Nucleus accumbens (tissue), 56 donors: ENCODE data around the gene OLFM4.
A peak's percentile ranks its signal among the peaks of the same experiment; 100 is the strongest.

ENCODE experiments used
- DNase-seq, 56 donors: peaks; one replicate each; lab custom pipeline; 2025; lab: John Stamatoyannopoulos, UW

Gene OLFM4

DNA sequence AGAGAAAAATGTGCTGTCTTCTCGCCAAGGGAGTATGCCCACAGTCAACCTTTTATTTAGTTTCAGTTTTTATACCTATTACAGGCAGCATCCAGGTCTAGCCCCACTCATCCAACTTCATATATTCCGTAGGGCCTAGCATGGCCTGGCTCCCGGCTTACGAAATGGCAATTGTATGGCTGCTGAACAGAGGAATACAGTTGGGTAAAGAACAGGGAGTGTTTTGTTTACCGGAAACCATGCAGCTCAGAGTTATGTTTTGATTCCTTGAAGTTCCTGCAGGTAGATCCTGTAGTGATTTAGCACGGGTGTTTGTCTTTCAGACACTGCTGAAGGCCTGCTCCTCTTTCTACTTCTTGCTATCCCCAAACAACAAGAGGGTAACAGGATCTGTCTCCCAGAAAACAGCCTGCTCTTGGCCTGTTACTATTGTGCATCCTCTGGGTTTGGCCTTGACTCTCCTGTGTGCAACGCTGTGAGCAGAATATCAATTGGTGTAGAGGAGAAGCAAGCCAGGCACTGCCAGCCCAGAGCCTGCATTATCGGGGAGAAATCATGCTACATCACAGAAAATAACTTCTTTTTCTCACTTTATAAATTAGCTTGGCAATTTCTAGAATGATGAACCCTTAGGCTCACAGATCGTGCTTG lies 32.4 kb downstream of the OLFM4 start:
- DNase-seq: peak in 14 of 56 donors; percentile 3 to 19 (median 15)

DNA sequence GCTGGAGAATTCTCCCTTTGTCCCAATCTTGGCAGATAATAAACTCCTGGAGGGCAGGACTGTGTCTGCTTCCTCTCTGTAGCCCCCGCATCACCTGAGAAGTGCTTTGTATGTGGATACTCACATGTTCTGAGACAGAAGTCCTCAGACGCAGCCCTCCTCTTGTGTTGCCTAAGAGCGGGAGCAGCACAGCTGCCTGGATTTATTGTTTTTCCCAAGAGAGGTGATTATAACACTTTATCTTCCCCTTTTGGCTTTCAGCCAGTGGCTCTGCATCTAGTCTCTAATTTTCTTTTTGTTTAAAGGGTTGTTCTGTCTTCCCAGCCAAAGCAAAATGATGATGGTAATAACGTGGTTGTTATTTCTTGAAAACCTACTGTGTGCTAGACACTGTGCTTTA lies 36.1 kb downstream of the OLFM4 start:
- DNase-seq: no peak

DNA sequence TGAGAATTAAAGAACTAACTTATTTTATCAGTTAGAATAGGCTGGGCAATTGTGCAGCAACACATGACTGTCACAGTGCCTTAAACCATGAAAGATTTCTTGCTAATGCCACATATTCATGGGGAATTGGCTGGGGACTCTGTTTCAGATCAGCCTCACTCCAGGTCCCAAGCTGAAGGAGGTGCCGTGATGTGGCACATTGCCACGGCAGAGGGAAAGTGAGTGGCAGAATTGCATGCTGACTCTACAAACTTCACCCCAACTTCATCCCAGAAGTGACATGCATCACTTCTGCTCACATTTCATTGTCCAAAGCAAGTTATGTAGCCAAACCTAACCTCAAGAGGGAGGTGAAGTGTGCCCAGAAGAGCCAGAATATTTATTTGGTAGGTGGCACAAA lies 37.8 kb downstream of the OLFM4 start:
- DNase-seq: no peak

DNA sequence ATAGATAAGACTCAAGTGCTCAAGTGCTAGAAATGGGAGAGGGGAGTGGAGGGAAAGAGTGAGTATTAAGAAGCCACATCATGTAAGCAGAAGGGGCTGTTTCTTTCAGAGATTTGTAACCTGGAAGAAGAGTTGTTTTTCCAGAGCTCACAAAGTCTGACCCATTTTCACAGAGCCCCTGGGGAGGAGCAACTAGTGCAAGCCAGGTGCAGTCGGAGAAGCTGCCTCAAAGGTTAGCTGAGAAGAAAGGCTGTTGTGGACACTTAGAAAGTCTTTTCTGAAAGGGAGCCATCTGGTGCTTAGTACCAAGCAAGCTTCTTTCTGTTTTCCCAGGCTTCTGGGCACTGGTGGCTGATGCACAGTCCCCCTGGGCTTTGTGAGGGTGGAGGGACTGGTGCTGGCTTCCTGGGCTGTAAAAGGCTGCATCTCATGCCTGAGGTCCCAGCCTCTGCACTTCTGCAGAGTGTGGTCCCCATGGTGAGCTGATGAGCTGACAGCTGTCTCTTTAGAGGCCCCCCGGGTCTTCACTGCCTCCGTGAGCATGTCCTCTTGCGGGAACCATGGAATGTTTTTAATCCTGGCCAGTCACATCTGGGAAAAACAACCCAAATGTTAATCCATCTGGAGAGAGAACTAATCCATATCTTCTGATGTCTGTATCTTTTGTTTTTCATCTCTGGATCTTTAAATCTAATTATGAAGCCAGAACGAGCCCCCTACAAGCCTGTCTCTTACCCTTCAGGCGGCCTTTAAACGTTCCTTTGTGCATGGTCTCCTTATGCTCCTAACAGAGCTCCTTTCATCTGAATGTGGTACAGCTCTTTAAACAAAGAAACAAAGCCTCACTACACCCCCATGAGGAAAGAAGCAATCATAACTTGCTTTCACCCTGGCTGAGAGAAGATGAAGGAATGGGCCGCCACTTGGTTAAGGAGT lies 40.2 kb downstream of the OLFM4 start:
- peak in 11 of 56 donors; percentile 7 to 43 (median 12) for DNase-seq

DNA sequence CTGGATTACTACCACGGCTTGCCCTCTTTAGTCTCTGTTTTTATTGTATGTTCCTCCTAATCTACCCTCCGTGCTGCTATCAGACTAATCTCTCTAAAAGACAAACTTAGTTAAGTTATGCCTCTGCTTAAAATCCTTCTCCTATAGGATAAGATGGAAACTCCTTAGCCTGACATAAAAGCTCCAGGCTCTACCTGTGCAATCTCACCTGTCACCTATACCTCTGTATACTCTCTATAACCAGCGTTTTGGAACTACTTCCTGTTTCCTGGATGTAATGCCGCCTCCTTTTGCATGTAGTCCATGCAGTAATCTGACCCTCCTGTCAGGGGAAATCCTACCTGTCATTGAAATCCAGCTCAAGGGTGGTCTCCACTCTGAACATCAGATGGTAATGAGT lies 41.2 kb downstream of the OLFM4 start:
- no peak for DNase-seq

DNA sequence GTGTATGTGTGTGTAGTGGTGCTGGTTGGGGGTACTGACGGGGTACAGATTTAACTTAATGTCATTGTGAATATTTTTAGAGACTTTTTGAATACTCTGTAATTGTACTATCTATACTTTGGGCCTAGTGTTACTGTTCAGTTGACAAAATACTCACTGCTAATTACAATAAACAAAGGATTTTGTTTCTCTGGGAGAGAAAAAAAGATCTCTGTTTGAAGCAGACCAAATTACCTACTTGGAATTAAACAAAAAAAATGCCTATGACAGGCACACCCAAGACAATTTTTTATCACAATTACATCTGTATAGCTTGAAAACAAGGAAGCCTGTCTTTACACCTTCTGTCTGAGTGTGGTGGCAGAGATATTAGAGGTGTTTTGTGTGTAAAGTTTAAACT lies 45.1 kb downstream of the OLFM4 start:
- no peak for DNase-seq

DNA sequence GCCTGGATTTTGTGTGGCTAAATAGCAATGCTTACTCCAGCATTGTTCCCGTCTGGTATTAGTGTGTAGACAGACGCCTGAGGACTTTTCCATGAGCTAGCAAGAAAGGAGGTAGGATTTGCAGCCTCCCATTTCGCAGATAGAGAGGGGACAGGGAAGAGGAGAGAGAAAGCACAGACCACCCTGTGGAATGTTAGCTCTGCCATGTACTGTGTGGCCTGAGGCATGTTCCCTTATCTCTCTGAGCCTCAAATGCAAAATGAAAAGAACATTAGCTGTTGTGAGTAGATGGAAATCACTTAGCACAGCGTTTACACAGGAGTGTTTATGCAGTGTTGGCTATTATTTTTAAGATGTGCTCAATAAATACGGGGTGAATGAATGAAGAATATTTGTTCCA lies 45.5 kb downstream of the OLFM4 start:
- DNase-seq: no peak

DNA sequence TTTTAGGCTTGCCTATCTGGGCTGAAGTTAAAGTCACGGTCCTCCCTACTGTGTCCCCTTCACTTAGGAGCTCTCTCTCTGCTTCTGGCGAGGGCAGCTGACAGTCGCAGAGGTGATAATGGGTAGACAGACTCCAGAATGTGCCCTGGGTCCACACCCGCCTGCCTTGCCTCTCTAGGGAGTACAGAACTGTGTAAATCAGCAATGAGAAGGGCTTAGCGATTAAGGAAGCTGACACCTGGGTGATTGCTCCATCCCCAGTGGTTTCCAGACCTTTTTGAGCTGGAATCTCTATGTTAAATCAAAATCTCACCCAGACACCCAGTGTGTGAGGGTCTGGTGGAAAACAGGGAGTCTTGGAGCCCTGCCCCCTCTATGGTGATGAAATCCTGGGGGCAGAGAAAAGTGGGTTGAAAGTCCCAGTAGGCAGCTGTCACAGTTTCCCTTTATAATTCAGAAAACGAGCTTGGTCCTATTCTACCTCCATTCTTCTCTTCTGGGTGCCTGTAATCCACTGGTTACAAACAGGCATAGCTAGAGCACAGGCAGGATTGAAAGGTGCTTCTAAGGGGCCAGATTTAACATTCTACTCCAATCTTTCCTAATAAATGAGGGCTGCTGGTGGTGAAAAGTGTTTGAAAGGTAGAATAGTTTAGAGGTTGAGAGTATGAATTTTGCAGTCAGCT lies 46.9 kb downstream of the OLFM4 start:
- no peak for DNase-seq

DNA sequence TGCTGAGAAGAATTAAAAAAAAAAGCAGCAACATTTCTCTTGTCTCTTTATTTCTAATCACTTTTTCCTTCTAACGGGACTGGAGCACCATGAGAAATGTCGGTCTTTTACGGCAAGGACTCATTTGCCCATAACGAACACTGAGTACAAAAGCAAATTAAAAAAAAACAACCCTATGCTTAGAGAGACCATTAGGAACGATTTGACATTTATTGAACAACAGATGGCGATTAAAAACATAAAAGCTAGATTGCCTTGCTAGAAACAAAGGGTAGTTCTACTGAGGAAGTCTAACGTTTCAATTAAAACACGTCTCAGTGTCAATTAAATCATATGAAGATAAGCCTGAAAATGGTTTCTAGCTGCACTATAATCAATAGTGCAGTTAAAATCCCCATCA lies 51.1 kb downstream of the OLFM4 start:
- DNase-seq: no peak

DNA sequence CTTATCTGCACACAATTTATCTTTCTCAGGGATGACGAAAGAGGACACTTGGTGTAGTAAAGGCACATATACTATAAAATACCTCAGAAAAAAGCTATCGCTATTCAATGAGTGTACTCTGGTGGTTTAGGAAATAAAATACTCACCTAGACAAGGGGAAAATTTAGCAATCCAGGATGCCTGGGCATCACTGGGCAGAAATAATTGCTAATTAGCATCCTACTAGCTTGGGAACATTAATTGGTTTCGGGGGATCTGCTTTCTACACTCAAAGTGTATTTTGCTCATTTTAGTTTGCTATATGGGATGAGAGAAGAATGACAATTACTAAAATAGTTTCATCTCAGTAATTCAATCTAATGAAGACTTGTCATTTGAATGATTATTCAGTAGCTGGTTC lies 60.3 kb downstream of the OLFM4 start:
- no peak for DNase-seq

DNA sequence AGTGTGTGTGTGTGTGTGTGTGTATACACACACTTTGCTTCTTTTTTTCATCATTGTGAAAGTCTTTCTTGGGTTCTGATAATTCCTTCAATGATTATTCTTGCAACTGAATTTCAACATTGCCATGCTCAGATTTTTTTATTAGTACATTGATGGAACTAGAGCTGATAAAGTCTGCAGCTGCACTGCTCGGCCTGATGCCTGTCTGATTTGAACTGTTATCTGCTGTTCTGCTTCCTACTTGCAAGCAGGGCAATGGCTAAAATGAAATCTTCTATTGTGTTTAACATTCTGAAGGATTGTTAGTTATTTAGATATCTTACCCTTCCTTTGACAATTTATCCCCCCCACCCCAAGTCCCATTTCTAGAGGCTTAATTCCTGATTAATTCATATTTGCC lies 61.3 kb downstream of the OLFM4 start:
- no peak for DNase-seq

DNA sequence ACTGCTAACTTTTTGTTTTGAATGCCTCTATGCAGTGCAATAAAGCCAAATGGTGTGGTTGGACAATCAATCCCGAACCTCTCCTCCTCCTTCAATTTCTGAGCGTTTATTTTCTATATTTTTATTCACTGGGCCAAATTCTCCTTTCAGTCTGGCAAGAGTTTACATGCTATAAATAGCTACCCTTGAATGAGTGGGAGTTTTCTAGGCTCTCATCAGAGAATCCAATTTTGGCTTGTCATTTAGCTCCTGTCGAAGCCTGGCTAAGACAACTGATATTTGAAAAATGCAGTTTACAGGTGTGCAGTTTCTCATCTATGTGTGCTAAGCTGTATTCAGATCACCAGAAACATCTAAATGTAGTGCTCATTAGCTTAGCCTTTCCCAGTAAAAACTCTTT lies 61.8 kb downstream of the OLFM4 start:
- no peak for DNase-seq

DNA sequence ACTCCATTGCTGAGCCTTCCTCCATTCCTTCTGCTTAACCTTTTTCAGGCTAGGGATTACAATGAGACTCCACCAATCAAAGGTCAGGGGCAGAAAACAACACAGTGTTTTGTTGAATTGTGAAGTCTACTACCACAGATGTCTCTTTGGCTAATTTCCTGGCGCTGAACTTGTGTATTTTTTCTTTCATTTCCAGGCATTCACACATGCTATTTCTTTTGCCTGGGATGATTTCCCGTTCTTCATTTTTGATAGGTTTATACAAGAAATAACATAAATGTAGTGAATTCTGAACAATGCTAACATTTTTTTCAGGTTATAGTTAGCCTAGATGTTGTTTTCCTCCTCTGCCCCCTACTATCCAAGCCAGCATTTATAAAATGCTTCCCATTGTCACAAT lies 64.3 kb downstream of the OLFM4 start:
- no peak for DNase-seq

DNA sequence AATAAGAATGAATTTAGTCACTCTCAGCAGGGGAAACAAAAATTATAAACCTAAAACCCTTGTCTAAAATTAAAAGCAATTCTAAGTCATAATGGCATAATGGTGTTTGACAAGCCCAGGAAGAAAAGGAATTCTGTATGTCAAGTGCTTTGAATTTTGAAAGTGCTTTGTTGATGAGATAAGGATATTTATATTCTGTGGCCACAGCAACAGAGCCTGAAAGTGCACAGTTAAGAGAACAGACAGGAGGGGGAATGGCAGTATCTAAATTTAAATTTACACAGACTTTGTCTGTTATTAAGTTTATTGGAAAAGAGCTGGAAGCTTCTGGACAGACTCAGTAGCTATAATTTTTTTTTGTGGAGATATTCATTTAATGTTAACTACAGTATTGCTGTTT lies 69.8 kb downstream of the OLFM4 start:
- no peak for DNase-seq

DNA sequence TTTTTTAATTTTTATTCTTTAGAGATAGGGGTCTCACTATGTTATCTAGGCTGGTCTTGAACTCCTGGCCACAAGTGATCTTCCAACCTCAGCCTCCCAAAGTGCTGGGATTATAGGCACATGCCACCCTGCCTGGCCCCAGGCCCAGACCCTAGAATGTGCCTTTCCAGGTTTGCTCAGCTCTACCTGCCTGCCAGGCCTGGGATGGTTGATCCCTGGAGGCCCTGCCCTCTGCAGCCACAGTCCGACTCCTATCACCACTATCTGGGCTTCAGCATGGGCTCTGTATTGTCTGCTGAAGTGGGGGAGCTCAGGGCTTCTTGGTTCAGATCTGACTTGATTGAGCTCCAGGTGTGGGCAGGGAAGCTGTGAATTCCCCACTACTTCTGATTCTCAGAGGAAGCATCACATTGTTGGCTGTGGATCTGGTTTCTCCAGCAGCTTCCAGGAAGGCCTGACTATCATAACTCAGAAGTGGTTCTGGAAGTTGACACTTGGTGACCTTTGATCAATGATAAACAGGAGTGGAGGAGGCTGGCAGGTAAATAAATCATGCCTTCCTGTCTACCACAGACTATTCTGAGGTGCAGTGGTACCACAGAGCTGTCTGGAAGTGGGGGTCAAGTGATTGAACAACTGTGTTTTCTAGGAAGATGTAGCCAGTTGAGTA lies 71.9 kb downstream of the OLFM4 start:
- no peak for DNase-seq
